Stimulated activated naive CD4-positive, alpha-beta T cell treated with Interleukin-2 at 50 U/mL for 16 hours (primary cell): ENCODE measurements around the gene MED22.

Experiments
- DNase-seq: peaks from one replicate; lab custom pipeline; 2025; lab: John Stamatoyannopoulos, UW

The MED22 gene

DNA sequence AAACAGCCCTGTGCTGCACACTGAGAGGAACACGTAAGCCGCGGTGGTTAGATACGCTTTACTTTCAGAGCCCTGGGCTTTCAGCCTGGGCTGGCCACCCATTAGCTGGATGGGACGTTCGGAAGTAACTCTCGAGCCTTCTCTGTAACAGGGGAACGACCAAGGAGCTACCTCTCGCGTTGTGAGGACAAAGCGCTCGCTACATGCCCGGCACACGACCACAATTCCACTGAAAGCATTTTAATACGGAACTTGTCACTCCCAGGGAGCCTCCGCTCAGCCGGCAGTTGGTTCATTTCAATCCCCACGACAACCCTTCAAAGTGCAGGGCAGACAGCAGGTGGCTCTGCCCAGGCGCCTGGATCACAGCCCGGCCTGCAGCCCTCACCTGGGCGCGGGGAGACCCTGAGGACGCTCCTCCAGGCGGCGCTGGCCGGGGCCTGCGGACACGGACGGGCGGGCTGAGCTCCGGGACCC lies 8.0 kb upstream of the MED22 start:
- no peak for DNase-seq

DNA sequence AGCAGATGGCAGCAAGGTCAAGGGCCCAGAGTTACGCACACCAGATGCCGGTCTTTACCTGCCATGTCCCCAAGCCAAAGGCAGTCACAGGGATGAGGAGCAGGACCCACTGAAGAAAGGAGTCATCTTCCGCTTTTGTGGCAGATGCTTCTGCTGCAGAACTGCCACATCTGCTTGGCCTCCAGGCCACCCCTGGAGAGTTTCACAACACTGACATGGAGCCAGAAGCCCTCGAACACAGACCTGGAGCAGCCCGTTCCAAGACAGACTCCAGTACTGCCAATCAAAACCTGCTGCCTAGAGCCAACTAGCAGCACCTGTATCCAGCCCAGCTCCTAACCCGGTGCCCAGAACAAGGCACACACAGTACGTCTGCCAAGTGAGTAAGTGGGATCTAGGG lies 6.8 kb upstream of the MED22 start:
- no peak for DNase-seq

DNA sequence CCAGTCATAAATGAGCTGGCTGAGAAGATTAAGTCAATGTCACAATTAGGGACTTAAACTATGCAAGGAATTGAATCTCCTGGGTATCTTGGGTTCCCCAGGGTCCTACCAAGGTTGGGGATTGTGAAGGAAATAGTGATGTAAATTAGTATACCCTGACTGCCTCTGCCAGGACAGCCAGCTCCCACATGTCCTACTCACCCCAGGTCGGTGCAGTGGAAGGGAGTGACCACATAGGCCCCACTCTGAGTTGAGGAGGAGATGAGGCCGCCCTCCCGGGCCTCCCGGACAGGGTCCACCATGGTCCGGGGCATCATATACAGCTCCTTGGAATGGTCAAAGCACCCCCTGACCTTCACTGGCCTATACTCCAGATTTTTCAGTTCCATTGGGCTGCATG lies 5.6 kb upstream of the MED22 start:
- no peak for DNase-seq

DNA sequence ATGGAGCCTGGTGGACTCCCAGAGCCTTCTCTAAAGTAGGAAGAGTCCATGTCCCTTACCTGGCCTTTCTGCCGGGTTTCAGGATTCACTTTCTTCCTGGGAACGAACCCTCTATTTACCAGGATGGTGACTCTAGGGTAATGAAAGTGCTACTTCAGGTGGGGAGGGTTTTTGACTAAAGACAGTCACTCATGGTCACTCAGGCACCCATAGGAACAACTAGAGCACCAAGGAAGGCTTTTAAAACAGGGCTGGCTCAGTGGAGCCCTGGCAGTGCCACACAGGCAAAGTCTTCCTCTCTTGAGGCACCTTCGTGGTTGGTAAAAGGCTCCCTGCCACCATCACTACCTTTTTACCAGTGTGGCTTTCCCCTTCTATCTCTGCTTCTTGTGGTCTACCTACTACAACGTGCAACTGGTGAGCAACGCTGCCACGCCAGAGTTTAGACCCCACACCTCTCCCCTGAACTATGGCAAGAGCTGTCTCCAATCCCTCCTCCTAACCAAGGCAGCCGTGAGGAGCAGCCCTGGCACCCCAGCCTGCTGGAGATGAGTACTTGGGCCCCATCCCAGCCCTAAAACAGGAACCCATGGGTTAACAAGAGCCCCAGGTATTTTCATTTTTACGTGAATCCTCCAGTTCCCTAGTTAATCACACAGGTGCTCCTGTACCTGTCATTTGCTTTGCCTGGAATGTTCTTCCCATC lies 4.9 kb upstream of the MED22 start:
- DNase-seq: no peak

DNA sequence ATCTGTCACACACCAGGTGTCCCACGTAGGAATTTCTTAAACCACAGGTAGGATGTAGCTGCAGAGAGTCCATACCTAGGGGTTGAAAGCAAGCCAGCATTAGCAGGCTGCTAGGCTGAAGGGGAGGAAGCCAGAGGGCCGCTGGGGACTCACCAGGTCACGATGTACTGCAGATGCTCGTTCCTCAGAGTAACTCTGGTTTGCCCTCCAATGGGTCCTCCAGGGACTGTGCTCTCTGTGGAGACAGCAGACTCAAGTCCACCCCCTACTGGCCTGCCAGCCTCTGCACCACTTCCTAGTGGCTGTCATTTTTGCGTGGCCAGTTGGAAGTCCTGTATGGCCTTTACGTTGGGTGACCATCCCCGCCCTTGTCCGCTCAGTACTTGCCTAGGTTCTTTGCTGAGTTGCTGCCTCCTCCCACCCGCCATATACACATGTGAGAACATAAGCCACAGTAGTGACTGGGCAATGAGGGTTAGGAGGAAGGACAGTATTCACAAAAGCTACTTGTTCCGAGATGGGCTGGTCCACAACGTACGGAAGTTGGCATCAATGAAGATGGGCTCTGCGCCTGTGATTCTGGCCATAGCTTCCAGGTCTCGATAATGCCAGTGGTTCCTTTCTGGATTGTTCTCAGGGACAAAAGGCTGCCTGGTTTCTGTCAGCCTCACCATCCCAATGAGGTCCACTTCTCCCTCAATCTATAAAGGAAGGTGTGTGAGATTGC lies 4.1 kb upstream of the MED22 start:
- peak; percentile 30 for DNase-seq

DNA sequence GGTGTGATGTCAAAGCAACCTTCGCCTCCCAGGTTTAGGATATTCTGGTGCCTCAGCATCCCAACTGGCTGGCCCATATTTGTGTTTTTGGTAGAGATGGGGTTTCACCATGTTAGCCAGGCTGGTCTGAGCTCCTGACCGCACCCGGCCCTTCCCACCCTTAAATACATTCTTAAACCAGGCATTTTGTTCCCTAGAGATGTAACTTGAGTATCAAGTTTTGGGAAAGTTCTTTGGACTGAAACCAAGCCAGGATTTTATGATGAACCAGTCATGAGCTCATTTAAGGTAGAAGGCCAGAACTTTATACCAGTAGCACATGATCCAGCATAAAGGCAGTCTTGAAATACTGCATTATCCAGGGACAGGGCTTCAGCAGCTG lies 3.6 kb upstream of the MED22 start:
- DNase-seq: no peak

DNA sequence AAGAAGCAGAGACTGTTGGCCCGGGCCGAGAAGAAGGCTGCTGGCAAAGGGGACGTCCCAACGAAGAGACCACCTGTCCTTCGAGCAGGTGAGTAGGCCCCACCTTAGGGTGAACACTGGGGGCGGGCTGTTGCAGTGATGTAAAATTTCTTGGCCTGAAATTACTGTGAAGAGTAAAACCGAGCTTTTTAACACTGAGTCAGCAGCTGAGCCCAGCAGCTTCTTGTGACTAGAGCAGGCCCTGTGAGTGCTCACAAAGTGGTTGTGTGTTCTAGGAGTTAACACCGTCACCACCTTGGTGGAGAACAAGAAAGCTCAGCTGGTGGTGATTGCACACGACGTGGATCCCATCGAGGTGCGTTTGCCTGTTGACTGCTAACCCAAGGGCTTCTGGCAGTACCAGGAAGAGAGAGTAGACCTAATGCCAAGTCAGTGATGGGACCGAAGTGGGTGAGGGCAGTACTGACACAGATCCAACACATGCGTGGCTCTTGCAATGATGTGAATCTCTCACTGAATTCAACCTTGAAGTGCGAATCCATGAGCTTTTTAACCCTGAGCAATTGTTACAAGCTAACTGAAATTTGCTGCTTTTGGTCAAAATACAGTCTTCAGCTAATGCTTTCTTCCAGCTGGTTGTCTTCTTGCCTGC lies 2.2 kb upstream of the MED22 start:
- peak; percentile 30 for DNase-seq

DNA sequence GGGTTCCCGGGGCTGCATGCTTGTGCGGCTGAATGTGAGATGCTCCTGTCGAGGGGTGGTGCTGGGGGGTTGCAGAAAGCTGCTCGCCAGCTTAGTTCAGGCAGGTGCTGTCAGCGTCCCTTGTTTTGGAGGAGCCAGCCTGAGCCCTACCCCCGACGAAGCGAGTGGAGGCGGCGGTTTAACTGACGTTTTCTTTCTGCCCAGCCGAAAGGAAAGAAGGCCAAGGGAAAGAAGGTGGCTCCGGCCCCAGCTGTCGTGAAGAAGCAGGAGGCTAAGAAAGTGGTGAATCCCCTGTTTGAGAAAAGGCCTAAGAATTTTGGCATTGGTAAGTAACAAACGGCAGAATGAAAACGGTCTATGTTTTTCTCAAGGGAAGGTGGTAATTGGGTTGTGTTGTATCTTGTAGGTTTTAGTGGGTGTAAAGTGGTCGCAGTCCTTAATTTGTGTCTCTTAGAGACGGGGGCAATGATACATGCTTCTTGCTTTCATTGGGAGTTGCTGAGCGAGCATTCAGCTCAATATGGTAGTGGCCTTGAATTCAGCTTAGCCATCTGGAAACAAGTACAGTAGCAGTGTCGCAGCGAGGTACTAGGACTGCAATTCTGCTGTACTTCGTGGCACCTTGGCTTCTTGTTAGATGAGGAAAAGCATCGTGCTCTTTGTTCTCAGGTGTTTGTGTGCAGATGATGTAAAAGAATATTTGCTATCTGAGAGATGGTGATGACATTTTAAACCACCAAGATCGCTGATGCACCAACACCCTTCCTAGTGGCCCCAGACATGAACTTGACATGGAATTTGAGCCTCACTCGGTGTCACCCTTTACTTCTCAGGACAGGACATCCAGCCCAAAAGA lies 1.0 kb upstream of the MED22 start:
- DNase-seq: no peak

DNA sequence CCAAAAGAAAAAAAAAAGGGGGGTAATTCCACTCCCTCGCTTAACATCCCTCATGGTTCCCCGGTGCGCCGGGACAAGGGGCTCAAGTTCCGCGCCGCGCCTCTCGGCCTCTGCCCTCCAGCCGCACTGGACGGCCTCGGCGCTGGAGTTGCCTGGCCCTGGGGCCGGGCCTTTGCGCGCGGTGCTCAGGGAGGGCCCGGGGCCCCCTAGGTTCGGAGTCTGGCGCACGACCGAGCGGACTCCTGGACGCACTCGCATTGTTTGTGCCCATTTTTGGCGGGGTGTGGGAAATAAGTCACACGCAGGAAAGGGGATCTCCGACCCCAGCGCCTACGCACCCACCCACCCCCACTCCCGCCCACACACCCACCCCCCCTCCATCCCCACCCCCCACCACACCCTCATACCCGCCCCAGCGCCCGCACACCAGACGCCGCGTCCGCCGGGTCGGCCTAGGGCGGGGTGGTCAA lies 381 bp downstream of the MED22 start:
- DNase-seq: peak; percentile 47

DNA sequence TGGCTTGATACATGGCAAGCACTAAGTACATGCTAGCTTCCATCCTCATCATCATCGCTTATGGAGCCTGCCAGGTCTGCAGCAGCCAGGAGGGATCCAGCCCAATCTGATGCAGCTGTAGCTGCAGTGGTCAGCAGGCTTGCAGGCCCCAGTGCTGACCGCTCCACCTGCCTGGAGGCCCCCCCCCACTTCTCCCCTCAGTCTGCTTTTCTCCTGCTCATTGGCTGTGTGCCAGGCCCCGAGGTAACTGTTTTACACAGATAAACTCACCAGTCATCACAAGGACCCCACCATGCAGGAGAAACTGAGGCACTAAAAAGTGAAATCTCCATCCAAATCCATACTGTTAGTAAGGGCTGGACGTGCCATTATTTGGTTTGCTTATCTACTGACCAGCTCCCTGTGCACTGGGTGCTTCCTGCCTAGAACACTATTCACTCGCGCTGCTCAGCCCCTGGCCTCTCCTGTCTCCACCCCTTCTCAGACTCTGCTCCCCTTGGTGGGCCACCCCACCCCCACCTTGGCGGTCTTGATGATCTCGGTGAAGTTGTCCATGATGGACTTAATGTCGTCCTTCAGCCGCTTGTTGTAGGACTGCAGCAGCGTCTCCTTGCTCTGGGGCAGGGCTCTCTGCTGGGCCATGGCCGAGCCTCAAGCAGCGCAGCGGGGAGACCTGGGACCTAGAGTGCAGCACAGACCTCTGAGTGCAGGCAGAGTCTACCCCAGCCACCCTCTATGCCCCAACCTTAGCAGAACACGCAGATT lies 1.7 kb downstream of the MED22 start:
- no peak for DNase-seq

DNA sequence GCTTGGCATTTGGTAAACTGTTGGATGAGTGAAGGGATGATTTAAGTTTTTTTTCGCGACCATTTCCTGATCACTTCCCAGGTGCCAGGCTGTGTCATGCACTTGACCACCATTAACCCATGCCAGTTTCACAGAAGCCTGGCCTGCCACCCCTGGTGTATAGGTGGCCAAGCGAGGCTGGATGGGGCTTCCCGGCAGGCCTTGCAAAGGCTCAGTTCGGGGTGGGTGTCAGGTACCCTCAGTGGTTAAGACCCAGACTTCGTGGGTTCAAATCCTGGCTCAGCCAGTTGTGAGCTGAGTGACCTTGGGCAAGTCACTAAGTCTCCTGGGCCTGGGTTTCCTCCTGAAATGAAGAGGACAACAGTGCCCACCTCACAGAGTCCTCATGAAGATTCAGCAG lies 2.3 kb downstream of the MED22 start:
- no peak for DNase-seq

DNA sequence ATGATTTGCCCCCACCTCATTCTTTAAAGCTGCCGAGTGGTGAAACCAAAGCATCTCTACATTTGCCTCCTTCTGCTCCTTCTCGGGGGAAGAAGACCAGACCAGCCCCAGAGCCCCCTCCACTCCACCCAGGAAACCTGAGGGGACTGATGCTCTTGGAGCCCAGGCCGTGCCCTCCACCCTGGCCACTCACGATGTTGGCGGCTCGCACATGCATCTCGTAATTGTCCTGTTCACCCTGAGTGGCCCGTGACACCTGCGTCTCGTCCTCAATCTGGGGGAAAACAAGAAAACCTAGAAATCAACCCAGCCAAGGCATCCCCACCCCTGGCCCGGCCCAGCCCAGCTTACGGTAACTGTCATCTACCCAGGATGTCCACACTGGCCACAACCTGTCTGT lies 3.0 kb downstream of the MED22 start:
- DNase-seq: no peak

DNA sequence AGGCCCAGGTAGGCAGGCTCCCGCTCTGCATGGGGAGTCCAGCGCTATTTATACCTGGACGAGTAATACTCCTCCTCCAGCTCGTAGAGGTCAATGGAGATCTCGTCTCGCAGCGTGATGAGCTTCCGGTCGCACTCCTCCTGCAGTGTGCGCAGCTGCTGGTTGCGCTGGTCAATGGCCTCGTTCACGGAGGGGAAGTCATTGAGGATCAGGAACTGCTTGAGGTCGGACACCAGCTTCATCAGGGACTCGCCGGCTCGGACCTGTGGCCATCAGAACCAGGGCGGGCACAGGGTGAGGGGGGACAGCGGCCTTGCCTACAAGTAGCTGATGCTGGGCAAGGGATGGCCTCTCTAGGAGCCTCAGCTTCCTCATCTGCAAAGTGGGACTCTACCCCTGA lies 3.9 kb downstream of the MED22 start:
- DNase-seq: no peak

DNA sequence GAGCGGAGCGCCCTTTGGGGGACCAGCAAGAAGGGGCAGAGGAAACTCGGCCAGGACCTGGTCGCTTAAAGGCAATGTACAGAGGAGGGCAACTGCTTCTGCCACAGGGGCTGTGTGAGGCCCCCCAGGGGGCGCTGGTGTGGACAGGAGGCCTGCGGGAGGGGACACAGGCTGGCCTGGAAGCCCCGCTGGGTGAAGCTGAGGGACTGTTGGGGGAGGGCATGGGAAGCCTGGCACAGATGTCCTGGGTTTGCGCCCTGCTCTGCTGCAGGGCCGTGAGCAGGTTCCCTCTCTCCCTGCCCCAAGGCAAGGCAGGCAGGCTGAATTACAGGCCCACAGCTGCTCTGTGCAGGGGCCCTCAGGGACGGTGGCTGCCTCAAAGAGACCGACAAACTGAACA lies 5.4 kb downstream of the MED22 start:
- no peak for DNase-seq

DNA sequence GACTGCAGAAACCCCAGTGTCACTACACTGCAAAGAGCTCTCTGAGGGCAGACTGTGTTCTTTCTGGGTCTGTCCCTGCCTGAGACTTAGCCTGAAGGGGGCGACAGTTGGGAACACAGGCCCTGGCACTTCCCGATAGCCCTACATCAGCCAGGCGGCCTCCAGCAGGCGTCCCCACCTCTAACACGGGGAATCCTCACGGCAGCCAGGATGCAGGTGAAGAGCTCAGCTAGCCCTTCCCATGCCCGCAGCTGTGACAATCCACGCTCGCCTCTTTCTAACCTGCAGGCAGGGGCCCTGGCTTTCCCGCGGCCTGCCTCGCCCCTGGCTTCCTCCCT lies 5.9 kb downstream of the MED22 start:
- no peak for DNase-seq

DNA sequence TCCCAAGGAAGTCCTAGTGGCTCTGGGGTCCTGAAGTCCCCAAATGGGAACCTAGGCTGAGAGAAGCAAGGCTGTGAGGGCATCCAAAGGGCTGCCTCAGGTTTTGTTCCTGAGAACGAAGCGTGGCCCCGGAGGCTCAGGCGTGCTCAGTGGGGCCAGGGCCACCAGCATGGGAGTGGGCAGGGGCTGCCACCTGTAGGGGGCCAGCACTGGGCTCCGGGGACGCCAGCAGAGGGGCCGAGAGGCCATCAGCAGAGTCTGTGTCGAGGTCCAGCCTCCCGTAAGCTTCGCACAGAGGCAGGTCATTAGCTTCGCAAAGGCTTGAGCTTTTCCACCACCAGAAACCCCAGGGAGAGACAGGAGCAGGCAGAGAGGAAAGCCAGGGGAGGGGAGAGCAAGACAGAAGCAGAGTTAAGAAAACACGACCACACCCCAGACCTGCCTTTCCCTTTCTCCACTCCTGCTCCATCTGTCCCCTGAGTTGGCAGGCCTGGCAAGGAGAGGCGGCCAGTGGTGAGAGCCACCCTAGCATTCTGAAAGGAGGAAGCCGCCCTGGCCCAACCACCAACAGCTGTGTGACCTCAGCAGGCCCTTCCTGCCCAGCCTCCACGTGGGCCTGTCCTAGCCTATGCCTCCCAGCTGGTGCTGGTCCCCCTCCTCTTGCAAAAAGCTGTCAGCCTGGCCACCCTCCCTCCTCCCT lies 6.4 kb downstream of the MED22 start:
- DNase-seq: no peak

DNA sequence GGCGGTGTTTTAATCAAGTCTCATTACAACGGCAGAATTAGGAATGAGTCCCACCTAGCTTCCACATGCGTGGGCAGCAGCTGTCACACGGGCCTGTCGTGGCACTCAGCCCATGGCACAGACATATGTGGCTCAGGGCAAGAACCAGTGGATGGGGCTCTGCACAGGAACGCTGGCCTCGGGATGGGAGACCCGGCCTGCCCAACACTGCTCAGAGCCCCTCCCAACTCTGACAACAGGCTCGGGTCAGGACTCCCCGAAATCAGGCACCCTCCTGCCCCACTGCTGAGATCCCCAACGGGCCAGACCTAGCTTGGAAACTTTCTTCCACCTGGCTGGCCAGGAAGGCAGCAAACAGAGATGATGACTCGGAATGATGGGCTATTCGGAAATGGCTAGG lies 7.0 kb downstream of the MED22 start:
- DNase-seq: no peak

DNA sequence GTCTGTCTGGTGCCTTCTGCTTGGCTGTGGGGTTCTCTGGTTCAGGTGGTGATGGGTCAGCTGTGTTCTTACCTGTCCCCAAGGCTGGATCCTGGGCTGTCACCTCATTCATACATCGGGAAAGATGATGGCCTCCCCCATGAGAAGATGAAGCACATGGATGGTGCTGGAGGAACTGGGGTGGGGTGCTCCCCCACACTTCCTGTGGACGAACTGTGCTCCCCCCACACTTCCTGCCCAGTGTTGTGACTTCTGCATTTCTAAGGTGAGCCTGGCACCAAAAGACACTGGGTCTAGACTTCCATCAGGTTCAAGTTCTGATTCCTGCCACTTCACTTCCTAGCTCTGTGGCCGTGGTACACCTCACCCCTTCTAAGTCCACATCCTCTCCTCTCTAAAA lies 7.7 kb downstream of the MED22 start:
- no peak for DNase-seq

DNA sequence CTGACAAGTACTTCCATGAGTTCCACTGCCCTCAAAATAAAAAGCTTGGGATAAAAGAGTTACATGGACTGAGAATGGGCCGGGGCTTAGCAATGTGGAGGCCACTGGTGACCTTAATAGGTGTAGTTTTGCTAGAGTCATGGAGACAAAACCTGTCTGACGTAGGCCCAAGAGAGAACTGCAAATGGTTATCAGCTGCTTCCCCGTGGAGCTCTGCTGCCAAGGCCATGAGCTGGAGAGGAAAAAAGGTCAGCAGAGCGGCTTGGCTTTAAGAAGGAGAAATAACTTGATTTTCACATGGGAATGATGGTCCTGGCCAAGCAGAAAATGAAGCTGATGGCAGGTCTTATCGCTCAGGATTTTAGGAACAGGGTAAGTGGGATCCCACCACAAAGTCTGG lies 8.3 kb downstream of the MED22 start:
- DNase-seq: no peak

DNA sequence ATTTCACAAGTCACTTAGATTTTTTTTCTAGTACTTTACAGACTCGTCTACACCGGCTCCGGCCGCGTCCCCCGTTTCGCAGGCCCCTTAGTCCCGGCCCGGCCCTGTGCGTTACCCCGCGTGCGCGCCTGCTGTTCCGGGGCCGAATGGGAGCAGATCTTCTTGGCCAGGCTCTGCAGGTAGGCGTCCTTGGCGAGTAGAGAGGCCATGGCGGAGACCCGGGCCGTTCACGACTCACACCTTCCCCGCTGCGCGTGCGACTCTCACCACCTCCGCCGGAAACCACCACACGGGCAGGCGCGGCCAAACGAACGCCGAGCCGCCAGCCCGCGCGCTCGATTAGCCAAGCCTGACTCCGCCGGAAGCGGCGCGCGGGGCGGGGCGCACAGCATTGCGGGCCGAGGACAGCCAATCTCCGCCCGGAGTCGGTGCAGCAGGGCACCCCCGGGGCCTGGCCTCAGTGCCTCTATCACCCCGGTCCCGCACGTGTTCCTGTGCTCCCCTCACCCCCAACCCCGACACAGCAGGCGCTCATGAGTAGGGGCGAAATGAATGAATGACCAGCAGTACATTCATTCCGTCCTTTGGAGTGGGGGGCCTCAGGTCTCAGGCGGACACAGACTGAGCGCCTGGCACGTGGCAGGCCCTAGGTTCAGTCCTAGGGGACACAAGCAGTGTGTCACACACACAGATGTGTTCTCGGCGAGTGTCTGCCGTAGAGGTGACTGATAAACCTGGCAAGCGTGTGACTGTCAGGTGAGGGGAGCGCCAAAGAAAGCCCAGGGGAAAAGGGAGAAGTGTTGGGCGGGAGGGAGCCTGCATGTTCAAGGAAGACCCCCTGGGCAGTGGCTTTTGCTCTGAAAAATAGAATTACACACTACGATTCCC lies 11.8 kb downstream of the MED22 start, which contains the start of gene SURF6:
TSS of gene SURF6 (minus strand) at position 265 of the 888 bp plus-strand sequence. CDS start at position 209, 56 bp downstream.
- DNase-seq: peak; percentile 94
